Mesodermal cell (in vitro differentiated cells): Measurements from ENCODE around the gene CRMP1.
A peak's percentile ranks its signal among the peaks of the same experiment; 100 is the strongest.

Source experiments
- H3K27ac ChIP-seq: 2 replicates; pipeline ENCODE4 v1.7.0; 2013; ENCODE audit warnings: mild to moderate bottlenecking, low read depth, low read length, moderate library complexity; ENCODE audit not compliant: severe bottlenecking
- H3K36me3 ChIP-seq: 2 replicates; pipeline ENCODE4 v1.7.1; 2013; ENCODE audit warnings: mild to moderate bottlenecking, low read length, moderate library complexity; ENCODE audit not compliant: control insufficient read depth, insufficient read depth
- H3K4me1 ChIP-seq: one replicate; pipeline ENCODE4 v1.7.1; 2013; ENCODE audit warnings: mild to moderate bottlenecking, low read length; ENCODE audit not compliant: insufficient read depth, control insufficient read depth, poor library complexity, severe bottlenecking
- H3K4me3 ChIP-seq: 2 replicates; pipeline ENCODE4 v1.7.0; 2013; ENCODE audit warnings: low read length, control low read depth, mild to moderate bottlenecking; ENCODE audit not compliant: insufficient read depth, poor library complexity, severe bottlenecking; ENCODE audit errors: extremely low read depth
- H3K9me3 ChIP-seq: 2 replicates; pipeline ENCODE4 v1.7.1; 2013; ENCODE audit warnings: mild to moderate bottlenecking, low read length, moderate library complexity; ENCODE audit not compliant: control insufficient read depth
- WGBS, 2 experiments: methylation state at CpG; one replicate each; pipeline ENCODE4 v1.1.5; 2013; ENCODE audit warnings: missing lambda C conversion rate in 2 of 2; ENCODE audit not compliant: insufficient coverage in 2 of 2; 5-methylcytosine and 5-hydroxymethylcytosine counted together

Gene CRMP1

GRCh38 chr4:5783486-5783885, 109.4 kb downstream of the CRMP1 start:
- H3K4me1 ChIP-seq: no peaks in the 10 kb centered on the region
- 95% methylated on average over 14 of the region's 14 CpGs for WGBS, 2 experiments
- no peak overlapping the region for H3K4me3 ChIP-seq
- H3K9me3 ChIP-seq: no peaks in the 10 kb centered on the region
- no peak overlapping the region for H3K27ac ChIP-seq
- peaks cover 47% of the 10 kb centered on the region for H3K36me3 ChIP-seq

- Histone ChIP-seq H3K4me1 (no peaks in the 10 kb centered on the region), H3K9me3 (no peaks in the 10 kb centered on the region), H3K4me3 (no peak overlapping the region), H3K36me3 (peaks cover 41% of the 10 kb centered on the region), H3K27ac (no peak overlapping the region)
- WGBS, 2 experiments: 96 to 100% methylated on average over 6 of the region's 6 CpGs
Observed at GRCh38 chr4:5782829-5783476, 109.9 kb downstream of the CRMP1 start.

- Histone ChIP-seq H3K9me3 (peaks cover 7% of the 10 kb centered on the region), H3K36me3 (peaks cover 35% of the 10 kb centered on the region), H3K4me1 (no peaks in the 10 kb centered on the region), H3K4me3 (no peak overlapping the region), H3K27ac (no peak overlapping the region)
- 90% methylated on average over 3 of the region's 3 CpGs; no CpG with 5 or more reads in 1 of the 2 experiments for WGBS, 2 experiments
Observed at GRCh38 chr4:5781691-5782090, 111.2 kb downstream of the CRMP1 start.

- H3K36me3 ChIP-seq: peaks cover 31% of the 10 kb centered on the region
- no peaks in the 10 kb centered on the region for H3K4me1 ChIP-seq
- no peak overlapping the region for H3K27ac ChIP-seq
- H3K9me3 ChIP-seq: peaks cover 12% of the 10 kb centered on the region
- H3K4me3 ChIP-seq: no peak overlapping the region
- 93 to 94% methylated on average over 4 to 8 of the region's 9 CpGs for WGBS, 2 experiments
Observed at GRCh38 chr4:5780831-5781480, 111.9 kb downstream of the CRMP1 start.

- peaks cover 15% of the 10 kb centered on the region for H3K9me3 ChIP-seq
- no peak overlapping the region for H3K27ac ChIP-seq
- no peak overlapping the region for H3K4me3 ChIP-seq
- H3K36me3 ChIP-seq: peaks cover 8% of the 10 kb centered on the region
- H3K4me1 ChIP-seq: no peaks in the 10 kb centered on the region
- WGBS, 2 experiments: 90 to 100% methylated on average over 1 of the region's 1 CpG
Observed at GRCh38 chr4:5776510-5776909, 116.4 kb downstream of the CRMP1 start.

- WGBS, 2 experiments: 100% methylated on average over 1 of the region's 2 CpGs; no CpG with 5 or more reads in 1 of the 2 experiments
- Histone ChIP-seq H3K9me3 (peaks cover 25% of the 10 kb centered on the region), H3K36me3 (peaks cover 14% of the 10 kb centered on the region), H3K4me3 (no peak overlapping the region), H3K27ac (no peak overlapping the region), H3K4me1 (no peaks in the 10 kb centered on the region)
Observed at GRCh38 chr4:5774416-5775036, 118.4 kb downstream of the CRMP1 start.

GRCh38 chr4:5773271-5773555, 119.7 kb downstream of the CRMP1 start:
- H3K27ac ChIP-seq: peak overlapping the region; percentile 8

GRCh38 chr4:5772528-5773270, 120.2 kb downstream of the CRMP1 start:
- Histone ChIP-seq H3K4me1 (no peaks in the 10 kb centered on the region), H3K4me3 (no peak overlapping the region), H3K36me3 (peaks cover 26% of the 10 kb centered on the region), H3K9me3 (peaks cover 40% of the 10 kb centered on the region), H3K27ac (peak overlapping the region; percentile 8)
- 88 to 92% methylated on average over 9 of the region's 9 CpGs for WGBS, 2 experiments

More at GRCh38 chr4:5773271-5773555, 119.7 kb downstream of the CRMP1 start:
- H3K4me3 ChIP-seq: no peak overlapping the region
- H3K36me3 ChIP-seq: peaks cover 22% of the 10 kb centered on the region
- H3K9me3 ChIP-seq: peaks cover 35% of the 10 kb centered on the region
- no peaks in the 10 kb centered on the region for H3K4me1 ChIP-seq
- 100% methylated on average over 2 of the region's 2 CpGs; no CpG with 5 or more reads in 1 of the 2 experiments for WGBS, 2 experiments
